GM12878 (cell line): ENCODE measurements around the gene RPS6KA2. TPM values are rescaled to one million over a fixed set of nuclear protein-coding genes. Genes with fewer than 3 reads are reported as not detected.

ENCODE experiments used
- ATF7 ChIP-seq: fragments of 450-650 bp; IDR thresholded peaks from 2 replicates; pipeline ENCODE4 v1.6.1; 2016; ENCODE audit warnings: low read depth, mild to moderate bottlenecking
- CBX3 ChIP-seq: fragments of 200-600 bp; sonication (generic); IDR thresholded peaks from 2 replicates; pipeline ENCODE4 v1.6.1; 2016; ENCODE audit warnings: low read depth, borderline replicate concordance
- CREM ChIP-seq: IDR thresholded peaks from 2 replicates; pipeline ENCODE4 v1.6.1; 2014; ENCODE audit warnings: antibody characterized with exemption, low read depth
- GABPA ChIP-seq: IDR thresholded peaks from 2 replicates; pipeline ENCODE4 v1.6.1; 2014; ENCODE audit warnings: antibody characterized with exemption, low read depth, mild to moderate bottlenecking, inconsistent platforms
- HCFC1 ChIP-seq: fragments of 150-350 bp; IDR thresholded peaks from 2 replicates; pipeline ENCODE4 v1.6.1; 2014; ENCODE audit warnings: low read length
- HDAC2 ChIP-seq: fragments of 200-600 bp; sonication (generic); IDR thresholded peaks from 2 replicates; pipeline ENCODE4 v1.6.1; 2017
- HDGF ChIP-seq: fragments of 450-650 bp; IDR thresholded peaks from 2 replicates; pipeline ENCODE4 v1.6.1; 2016; ENCODE audit warnings: antibody characterized with exemption
- KLF5 ChIP-seq: fragments of 450-650 bp; IDR thresholded peaks from 2 replicates; pipeline ENCODE4 v1.6.1; 2014; ENCODE audit warnings: mild to moderate bottlenecking; ENCODE audit not compliant: partially characterized antibody
- MEF2A ChIP-seq: IDR thresholded peaks from 2 replicates; pipeline ENCODE4 v1.6.1; 2011; ENCODE audit warnings: low read depth, mild to moderate bottlenecking, low read length, moderate library complexity; ENCODE audit not compliant: insufficient read depth
- MXI1 ChIP-seq: fragments of 150-350 bp; IDR thresholded peaks from 2 replicates; pipeline ENCODE4 v1.6.1; 2011; ENCODE audit warnings: low read depth, mild to moderate bottlenecking, inconsistent platforms, low read length, improper control_type of control experiment
- NKRF ChIP-seq: fragments of 450-650 bp; conservative IDR thresholded peaks from 2 replicates; pipeline ENCODE4 v1.6.1; 2017; ENCODE audit warnings: mild to moderate bottlenecking, moderate library complexity
- PAX5 ChIP-seq: IDR thresholded peaks from 2 replicates; pipeline ENCODE4 v1.6.1; 2011; ENCODE audit warnings: low read depth, low read length, borderline replicate concordance
- PML ChIP-seq: IDR thresholded peaks from 2 replicates; pipeline ENCODE4 v1.6.1; 2012; ENCODE audit warnings: low read length, inconsistent platforms
- POLR2A ChIP-seq: IDR thresholded peaks from 2 replicates; pipeline ENCODE4 v1.6.1; 2011; ENCODE audit warnings: low read depth, mild to moderate bottlenecking, low read length
- RAD21 ChIP-seq: IDR thresholded peaks from 2 replicates; pipeline ENCODE4 v1.6.1; 2011; ENCODE audit warnings: mild to moderate bottlenecking, low read depth, low read length, moderate library complexity; ENCODE audit not compliant: insufficient read depth
- SMC3 ChIP-seq: IDR thresholded peaks from 2 replicates; pipeline ENCODE4 v1.6.1; 2011; ENCODE audit warnings: low read length, improper control_type of control experiment, borderline replicate concordance
- SREBF1 ChIP-seq: IDR thresholded peaks from 2 replicates; pipeline ENCODE4 v1.6.1; 2012; ENCODE audit warnings: mild to moderate bottlenecking, low read length
- TAF1 ChIP-seq: IDR thresholded peaks from 2 replicates; pipeline ENCODE4 v1.6.1; 2011; ENCODE audit warnings: mild to moderate bottlenecking, low read depth, low read length, borderline replicate concordance
- USF1 ChIP-seq: IDR thresholded peaks from 2 replicates; pipeline ENCODE4 v1.6.1; 2011; ENCODE audit warnings: borderline replicate concordance, low read depth, mild to moderate bottlenecking, moderate library complexity, mixed read lengths, low read length; ENCODE audit not compliant: insufficient read depth; ENCODE audit errors: extremely low read length
- YBX1 ChIP-seq: fragments of 450-650 bp; IDR thresholded peaks from 2 replicates; pipeline ENCODE4 v1.6.1; 2016; ENCODE audit warnings: antibody characterized with exemption
- YY1 ChIP-seq: IDR thresholded peaks from 2 replicates; pipeline ENCODE4 v1.6.1; 2011; ENCODE audit warnings: low read depth, mild to moderate bottlenecking, low read length
- ZZZ3 ChIP-seq: IDR thresholded peaks from 2 replicates; pipeline ENCODE4 v1.6.1; 2011; ENCODE audit warnings: low read depth; ENCODE audit not compliant: control insufficient read depth, insufficient read length
- polyA plus RNA-seq, 11 experiments: library from polyadenylated mRNA; depleted of rRNA in 4 of 11; unstranded in 6 of 11; stranded (reverse) in 5 of 11; fragments of >200 nt; fragmentation: Nextera tagmentation in 4 of 11; fragmentation: Illumina TruSeq in 1 of 11; extraction: Ambion mirVana in 4 of 11; extraction: Trizol in 1 of 11; gene quantifications; 1 replicate in 1 of 11; 2 replicates in 10 of 11; pipeline versions ENCODE4 v1.2.1 to v1.2.3, GENCODE V29; 2011 to 2016; ENCODE audit warnings: inconsistent platforms in 2 of 11, missing spikeins in 2 of 11, low read depth in 1 of 11
- total RNA-seq, 4 experiments: library from RNA; depleted of rRNA in 3 of 4; stranded (reverse); fragments of >200 nt in 3 of 4; fragmentation: Illumina TruSeq in 1 of 4; extraction: Trizol in 1 of 4; gene quantifications; 2 replicates each; pipeline versions ENCODE4 v1.2.1 to v1.2.3, GENCODE V29; 2013 to 2021
- TF ChIP-seq, protein P1 (sequence below): fragments of 450-650 bp; IDR thresholded peaks from 2 replicates; pipeline ENCODE4 v1.6.1; 2018; ENCODE audit warnings: borderline replicate concordance, mild to moderate bottlenecking; ENCODE audit not compliant: partially characterized antibody
- TF ChIP-seq, protein P2 (sequence below): fragments of 450-650 bp; IDR thresholded peaks from 2 replicates; pipeline ENCODE4 v1.6.1; 2017; ENCODE audit warnings: mild to moderate bottlenecking, moderate library complexity

Gene RPS6KA2
- total and polyA plus RNA-seq, 10 of the 15 experiments (the other 5 are each of a cell fraction or from before 2014, with no cell fraction given): 0.02 to 1.0 (median 0.22) TPM; not detected in 1

GRCh38 chr6:166512567-166512966, 114.5 kb downstream of the RPS6KA2 start (continued):
- TF ChIP-seq PAX5: 0 out of 2 replicates have a peak, but pooled peaks have one; percentile 47
- no peak for TF ChIP-seq MEF2A
- 0 out of 2 replicates have a peak, but pooled peaks have one; percentile 26 for TF ChIP-seq YY1
- no peak for TF ChIP-seq NKRF
- no peak for TF ChIP-seq TAF1
- TF ChIP-seq RAD21: peak; percentile 39
- no peak for TF ChIP-seq CREM
- TF ChIP-seq HCFC1: no peak
- no peak for TF ChIP-seq CBX3
- no peak for TF ChIP-seq PML
- TF ChIP-seq USF1: no peak
- no peak for TF ChIP-seq POLR2A
- no peak for TF ChIP-seq HDAC2
- no peak for TF ChIP-seq KLF5
- TF ChIP-seq, protein P1, sequence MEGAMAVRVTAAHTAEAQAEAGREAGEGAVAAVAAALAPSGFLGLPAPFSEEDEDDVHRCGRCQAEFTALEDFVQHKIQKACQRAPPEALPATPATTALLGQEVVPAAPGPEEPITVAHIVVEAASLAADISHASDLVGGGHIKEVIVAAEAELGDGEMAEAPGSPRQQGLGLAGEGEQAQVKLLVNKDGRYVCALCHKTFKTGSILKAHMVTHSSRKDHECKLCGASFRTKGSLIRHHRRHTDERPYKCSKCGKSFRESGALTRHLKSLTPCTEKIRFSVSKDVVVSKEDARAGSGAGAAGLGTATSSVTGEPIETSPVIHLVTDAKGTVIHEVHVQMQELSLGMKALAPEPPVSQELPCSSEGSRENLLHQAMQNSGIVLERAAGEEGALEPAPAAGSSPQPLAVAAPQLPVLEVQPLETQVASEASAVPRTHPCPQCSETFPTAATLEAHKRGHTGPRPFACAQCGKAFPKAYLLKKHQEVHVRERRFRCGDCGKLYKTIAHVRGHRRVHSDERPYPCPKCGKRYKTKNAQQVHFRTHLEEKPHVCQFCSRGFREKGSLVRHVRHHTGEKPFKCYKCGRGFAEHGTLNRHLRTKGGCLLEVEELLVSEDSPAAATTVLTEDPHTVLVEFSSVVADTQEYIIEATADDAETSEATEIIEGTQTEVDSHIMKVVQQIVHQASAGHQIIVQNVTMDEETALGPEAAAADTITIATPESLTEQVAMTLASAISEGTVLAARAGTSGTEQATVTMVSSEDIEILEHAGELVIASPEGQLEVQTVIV: no peak
- TF ChIP-seq, protein P2, sequence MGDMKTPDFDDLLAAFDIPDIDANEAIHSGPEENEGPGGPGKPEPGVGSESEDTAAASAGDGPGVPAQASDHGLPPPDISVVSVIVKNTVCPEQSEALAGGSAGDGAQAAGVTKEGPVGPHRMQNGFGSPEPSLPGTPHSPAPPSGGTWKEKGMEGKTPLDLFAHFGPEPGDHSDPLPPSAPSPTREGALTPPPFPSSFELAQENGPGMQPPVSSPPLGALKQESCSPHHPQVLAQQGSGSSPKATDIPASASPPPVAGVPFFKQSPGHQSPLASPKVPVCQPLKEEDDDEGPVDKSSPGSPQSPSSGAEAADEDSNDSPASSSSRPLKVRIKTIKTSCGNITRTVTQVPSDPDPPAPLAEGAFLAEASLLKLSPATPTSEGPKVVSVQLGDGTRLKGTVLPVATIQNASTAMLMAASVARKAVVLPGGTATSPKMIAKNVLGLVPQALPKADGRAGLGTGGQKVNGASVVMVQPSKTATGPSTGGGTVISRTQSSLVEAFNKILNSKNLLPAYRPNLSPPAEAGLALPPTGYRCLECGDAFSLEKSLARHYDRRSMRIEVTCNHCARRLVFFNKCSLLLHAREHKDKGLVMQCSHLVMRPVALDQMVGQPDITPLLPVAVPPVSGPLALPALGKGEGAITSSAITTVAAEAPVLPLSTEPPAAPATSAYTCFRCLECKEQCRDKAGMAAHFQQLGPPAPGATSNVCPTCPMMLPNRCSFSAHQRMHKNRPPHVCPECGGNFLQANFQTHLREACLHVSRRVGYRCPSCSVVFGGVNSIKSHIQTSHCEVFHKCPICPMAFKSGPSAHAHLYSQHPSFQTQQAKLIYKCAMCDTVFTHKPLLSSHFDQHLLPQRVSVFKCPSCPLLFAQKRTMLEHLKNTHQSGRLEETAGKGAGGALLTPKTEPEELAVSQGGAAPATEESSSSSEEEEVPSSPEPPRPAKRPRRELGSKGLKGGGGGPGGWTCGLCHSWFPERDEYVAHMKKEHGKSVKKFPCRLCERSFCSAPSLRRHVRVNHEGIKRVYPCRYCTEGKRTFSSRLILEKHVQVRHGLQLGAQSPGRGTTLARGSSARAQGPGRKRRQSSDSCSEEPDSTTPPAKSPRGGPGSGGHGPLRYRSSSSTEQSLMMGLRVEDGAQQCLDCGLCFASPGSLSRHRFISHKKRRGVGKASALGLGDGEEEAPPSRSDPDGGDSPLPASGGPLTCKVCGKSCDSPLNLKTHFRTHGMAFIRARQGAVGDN: no peak
- TF ChIP-seq SREBF1: no peak
- TF ChIP-seq MXI1: no peak
- no peak for TF ChIP-seq GABPA
- peak; percentile 34; the same call in 1 of the 2 replicates for TF ChIP-seq SMC3
- no peak for TF ChIP-seq HDGF
- no peak for TF ChIP-seq ZZZ3
- no peak for TF ChIP-seq ATF7
- no peak for TF ChIP-seq YBX1
